Germinal center (tissue), 1 donor: Measurements from ENCODE around the gene LINC00632.
"Not testable (repeated sequence)": the region's sequence is repeated elsewhere in the genome, so short reads cannot be mapped to it uniquely, and the experiment has no call there.

Source experiments
- DNase-seq: peaks from one replicate; pipeline ENCODE4 v3.0.0; 2012; ENCODE audit warnings: mixed read lengths, low spot score

Gene LINC00632

GRCh38 chrX:140709421-140709846 lies at the start of gene LINC00632:
Gene LINC00632 (plus strand): TSS chrX:140709759.
- DNase-seq, result no peak

DNA sequence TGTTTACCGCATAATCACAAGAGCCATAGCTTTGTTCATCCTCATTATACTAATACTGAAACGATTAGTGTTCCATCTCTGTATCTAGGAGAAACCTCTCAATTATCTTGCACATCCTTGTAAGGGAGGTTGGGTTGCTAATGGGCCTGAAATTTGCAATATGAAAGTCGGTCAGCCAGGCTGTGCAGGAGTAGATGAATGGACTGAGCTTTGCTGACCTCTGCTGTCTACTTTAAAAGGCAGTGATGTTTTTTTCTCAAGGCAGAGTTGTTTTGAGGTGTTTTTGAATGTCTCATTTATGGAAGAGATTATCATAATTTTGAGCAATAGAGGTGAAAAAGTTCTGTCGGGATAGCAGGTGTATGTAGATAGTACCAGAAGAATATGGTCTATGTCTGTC lies 47.9 kb upstream of the LINC00632 start:
- no peak for DNase-seq

DNA sequence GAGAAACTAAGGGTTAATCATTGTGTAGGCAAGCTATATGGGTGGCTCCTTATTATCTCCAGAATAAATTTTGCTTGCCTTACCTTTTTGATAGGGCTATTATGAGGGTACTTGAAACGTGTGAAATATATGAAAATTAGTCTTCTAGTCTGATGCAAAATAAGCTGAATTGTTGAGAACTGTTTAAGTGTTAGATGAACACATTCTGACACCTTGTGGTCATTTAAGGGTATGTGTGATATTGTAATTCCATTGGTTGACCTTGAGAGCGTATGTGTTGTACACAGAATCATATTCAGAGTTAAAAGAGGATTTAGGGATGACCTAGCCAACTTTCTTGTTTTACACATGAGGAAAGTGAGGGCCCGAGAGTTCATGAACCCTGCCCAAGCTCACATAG lies 44.6 kb upstream of the LINC00632 start:
- DNase-seq, result no peak

DNA sequence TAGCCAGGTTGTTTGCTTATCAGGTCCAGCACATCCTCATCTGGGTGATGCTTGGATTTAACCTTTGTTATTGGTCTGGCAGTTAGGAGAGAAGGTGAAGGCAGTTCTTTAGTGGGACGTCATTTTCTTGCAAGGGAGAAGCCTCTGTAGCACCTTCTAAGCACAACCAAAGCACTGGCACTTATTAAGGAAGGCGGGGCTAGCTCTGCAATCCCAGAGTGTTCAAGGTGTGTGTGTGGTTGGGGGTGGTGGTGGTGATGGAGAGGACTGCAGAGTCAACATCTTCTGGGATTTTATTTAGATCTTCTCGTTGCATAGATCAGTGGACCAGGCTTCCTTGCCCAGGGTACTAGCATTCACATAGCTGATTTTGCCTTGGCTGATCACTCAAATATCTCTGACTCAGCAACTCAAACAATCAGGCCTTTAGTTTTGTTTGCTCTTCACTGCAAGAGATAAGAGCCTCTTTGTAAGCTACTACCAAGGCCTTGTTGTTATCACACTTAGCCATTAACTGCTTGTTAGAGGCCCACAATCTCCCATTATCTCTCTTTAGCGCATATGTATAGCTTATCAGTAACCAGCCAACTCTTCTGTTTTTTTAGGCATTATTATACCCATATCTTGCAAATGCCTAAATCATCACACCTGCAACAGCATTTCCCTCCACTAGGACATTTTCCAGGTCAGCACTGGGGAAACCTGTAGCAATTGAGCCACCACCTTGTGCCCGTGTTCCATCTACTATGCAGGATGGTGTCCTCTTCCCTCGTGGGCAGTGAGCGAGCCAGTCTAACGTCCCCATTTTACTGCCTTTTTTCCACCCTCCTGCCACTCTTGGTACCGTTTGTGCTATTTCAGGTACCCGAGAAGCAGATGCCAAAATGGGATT lies 36.5 kb upstream of the LINC00632 start:
- no peak for DNase-seq

DNA sequence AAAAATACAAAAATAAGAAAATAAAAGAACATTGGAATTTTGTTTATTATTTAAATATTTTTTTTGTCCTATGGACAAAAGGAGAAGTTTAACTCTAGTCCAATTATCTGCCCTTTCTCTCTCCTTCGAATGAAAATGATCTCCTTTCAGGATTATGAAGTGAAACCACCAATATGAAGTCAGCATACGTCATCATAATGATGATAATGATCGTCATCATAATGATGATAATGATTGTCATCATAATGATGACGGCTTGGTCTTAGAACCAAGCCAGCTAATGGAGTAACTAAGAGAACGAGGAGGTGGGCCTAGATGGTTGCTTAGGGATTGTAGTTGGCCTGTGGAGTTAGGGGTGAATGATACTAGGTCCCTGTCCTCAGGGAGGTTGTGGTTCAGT lies 21.9 kb upstream of the LINC00632 start:
- no peak for DNase-seq

DNA sequence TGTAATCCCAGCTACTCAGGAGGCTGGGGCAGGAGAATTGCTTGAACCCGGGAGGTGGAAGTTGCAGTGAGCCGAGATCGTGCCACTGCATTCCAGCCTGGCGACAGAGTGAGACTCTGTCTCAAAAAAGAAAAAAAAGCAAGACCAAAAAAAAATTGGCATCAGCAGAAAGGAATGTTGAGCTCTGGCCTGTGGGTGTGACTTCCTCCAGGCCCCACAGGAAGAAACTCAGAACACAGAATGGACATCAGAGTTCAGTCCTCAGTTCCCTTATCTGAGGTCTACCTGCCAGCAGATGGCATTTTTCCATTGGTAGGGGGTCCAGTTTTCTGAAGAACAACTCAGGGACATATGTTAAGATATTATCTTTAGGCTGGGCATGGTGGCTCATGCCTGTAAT lies 18.0 kb upstream of the LINC00632 start:
- DNase-seq, result not testable (repeated sequence)

DNA sequence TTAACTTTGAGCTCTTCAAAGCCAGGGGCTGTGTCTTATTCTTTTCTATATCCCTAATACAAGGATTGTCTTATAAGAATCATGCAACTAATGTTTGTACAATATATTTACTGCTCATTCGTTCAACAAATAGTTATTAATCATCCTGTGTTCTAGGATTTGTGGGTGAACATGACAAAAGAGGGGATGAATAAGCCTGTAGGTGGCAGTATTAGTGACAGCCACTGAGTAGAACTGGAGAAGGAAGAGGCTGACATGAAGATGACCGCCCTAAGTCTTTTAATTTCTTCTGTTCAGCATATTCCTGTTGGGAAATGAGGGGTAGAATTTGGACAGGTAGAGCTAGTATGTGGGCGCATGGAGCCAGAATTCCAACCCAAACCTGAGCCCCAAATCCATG lies 11.9 kb upstream of the LINC00632 start:
- DNase-seq, result no peak

DNA sequence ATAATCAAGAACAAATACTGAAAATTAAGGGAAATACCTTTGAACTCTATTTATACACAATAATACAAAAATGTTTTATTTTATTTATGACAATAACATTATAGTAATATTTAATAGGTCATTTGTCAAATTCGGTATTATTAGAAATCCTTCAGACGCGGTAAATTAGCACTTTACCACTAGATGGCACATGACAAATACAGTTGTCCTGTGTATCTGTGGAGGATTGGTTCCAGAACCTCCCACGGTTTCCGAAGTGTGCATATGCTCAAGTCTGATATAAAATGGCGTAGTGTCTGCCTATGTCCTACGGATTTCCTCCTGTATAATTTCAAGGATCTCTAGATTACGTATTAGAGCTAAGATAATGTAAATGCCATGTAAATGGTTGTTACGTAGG lies 8.1 kb upstream of the LINC00632 start:
- no peak for DNase-seq

DNA sequence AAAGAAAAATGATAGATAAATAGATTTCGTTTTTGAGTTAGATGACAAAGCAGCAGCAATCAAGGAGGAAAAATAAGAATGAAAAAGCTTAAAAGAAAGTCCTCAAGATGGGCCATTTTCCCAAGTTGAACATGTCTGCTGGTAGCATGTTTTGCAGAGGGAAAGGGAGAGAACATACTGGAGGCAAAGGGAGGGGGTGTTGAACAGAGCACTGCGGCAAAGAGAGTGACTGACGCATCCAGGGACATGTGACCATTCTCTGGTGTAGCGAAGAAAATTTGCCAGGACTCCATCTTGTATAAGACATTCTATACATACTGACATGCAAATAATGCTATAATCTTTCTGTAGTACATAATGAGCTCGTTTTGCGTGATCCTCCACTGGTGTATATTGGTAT lies 1.2 kb downstream of the LINC00632 start:
- no peak for DNase-seq

DNA sequence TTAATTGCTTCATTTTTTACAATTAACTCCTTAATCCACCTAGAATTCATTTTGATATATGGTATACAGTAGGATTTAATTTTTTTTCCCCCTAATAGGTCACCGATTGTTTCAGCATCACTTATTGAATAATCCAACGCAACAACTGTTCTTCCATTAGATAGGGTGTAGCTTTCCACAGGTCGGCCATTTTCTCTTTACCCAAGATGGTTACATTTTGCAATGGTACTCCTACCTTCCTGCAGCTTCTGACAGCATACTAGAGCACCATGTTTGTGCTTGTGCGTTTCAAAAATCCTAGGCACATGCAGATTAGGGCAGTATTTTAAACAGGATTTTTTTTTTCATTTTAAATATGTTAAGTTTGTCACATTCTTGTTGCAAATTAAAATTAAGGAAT lies 2.3 kb downstream of the LINC00632 start:
- DNase-seq, result no peak

GRCh38 chrX:140712413-140713173 lies 3.0 kb downstream of the LINC00632 start:
- no peak for DNase-seq

DNA sequence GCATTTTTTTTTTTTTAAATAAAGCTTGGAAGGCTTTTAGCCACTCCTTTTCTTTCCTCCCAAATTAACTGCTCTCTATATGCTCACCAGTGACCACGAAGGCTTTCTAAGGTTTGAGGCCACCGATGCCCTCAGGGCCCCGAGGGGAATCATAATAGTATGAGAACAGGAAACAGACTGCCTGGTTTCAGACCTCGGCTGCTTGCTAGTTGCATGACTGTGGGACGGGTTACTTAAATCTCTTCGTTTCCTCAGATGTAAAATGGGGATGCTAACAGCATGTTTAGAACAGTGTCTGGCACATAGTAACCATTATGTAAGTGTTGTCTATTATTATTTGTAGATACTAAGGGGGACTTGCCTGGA lies 3.6 kb downstream of the LINC00632 start:
- DNase-seq, result no peak

DNA sequence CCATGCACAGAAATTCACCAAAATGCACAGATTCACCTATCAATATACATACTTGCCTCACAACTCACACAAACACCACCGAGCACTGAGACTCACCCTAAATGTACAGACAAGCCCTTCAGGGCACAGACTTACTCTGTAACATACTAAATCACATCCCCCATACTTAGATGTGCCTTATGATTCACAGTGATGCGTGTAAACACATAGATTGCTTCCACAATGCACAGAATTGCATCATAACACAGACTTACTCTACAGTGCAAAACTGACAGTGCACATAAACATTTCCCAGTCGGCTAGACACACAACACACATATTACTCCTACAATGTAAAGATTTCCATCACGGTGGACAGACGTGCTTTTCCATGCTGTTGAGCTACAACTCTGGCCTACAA lies 6.2 kb downstream of the LINC00632 start:
- no peak for DNase-seq

GRCh38 chrX:140723121-140723715 lies 13.7 kb downstream of the LINC00632 start:
- no peak for DNase-seq

DNA sequence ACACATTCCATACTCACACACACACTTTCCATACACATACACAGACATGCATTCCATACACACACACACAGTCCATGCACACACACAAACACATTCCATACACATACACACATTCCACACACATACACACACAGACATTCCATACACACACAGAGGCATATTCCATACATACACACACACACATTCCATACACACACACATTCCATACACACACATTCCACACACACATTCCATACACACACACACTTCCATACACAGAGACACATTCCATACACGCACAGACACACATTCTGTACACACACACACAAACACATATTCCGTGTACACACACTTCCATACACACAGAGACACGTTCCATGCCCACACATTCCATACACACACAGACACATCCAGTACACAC lies 14.8 kb downstream of the LINC00632 start:
- no peak for DNase-seq

DNA sequence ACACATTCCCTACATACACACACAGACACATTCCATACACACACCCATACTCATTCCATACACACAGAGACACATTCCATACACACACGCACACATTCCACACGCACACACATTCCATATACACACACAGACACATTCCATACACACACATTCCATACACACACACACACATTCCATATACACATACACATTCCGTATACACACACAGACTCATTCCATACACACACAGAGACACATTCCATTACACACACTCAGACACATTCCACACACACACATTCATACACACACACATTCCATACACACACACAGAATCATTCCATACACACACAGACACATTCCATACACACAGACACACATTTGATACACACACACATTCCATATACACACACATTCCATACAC lies 15.2 kb downstream of the LINC00632 start:
- DNase-seq, result no peak

DNA sequence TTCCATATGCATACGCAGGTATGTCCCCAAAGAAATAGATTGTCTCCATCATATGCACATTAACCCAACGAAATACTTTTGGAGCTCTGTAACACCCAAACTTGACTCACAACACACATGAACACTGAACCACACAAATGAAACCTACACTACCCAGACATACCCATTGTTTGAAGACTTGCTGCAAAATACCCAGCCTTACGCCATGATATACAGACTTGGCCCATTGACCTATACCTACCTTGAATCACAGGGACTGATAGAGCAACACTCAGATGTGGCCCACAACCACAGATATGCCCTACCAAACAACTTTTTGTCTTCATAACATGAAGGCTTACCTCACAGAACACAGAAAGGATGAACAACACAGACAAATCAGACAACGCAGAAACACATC lies 15.9 kb downstream of the LINC00632 start:
- DNase-seq, result no peak

- peak; percentile 2 for DNase-seq
These were observed 24.3 kb downstream of the LINC00632 start for GRCh38 chrX:140733766-140734342.

- DNase-seq, result no peak
These were observed 34.5 kb downstream of the LINC00632 start for GRCh38 chrX:140744085-140744484.

DNA sequence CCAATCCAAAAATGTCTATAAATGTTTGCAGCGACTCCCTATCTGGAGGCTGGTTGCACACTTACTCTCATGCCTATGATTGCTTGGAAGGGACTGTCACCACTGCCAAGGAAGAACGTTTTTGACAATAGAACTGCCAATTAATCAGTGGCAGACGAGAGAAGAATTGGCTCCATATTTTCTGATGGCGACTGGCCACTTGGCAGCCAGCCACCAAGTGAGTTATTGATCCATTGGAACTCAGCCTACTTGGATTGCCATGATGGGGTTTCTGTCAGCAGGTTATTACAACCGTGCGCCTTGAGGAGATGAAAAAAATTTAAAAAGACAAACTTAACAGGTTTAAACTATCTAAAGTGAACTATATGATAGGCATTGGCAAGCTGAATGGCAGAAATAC lies 47.4 kb downstream of the LINC00632 start:
- DNase-seq, result no peak

DNA sequence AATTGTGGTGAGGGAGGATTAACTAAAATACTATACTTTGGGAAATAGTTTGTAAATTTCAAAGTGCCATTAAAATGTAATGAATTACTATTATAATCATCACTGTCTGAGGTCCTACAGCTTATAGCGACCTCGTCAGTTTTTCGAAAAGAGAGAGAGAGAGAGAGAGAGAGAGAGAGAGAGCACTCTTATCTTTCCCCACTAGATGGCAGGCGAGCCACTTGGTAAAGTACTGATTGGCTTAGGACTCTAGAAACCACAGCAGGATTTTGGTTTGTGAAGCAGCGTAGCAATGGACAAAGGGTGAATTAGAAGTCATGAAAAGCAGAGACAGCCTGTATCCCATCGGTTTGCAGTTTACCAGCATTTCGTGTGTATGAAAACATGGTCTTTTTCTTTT lies 52.5 kb downstream of the LINC00632 start:
- peak; percentile 1 for DNase-seq

DNA sequence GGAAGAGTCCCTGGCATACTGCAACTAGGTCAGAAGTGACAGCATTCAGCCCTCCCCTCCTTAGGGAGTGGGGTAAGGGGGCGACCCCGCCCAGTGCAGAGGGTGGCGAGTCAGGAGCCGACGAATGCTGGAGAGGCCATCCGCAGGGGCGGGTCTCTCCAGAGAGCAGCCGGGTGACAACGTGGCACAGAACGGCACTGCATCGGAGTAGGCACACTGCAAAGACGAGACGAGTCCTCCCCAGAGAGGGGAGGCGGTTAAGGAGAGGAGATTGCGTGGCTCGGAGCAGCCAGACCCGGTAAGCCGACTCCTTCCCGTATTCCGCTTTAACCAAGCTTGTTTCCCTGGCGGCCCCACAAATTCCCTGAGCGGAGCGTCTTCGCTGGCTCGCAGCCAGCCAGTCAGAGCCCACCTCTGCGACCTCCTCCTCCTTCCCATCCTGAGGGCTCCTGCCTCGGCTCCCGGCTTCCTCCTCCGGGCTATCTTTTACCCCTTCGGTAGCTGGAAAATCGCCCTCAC lies 54.9 kb downstream of the LINC00632 start:
- no peak for DNase-seq
